NOMO-1 (cell line): ENCODE measurements around the gene GANC.

Source experiments
- DNase-seq, 2 experiments: peaks; one replicate each; lab custom pipeline; 2025; ENCODE audit not compliant: unreplicated experiment in 2 of 2; lab: John Stamatoyannopoulos, UW

The GANC gene

GRCh38 chr15:42338500-42338899 is 65.5 kb downstream of the GANC start:
- no peak for DNase-seq

GRCh38 chr15:42343596-42344232 is 70.7 kb downstream of the GANC start:
- DNase-seq = no peak

GRCh38 chr15:42344763-42345162 is 71.8 kb downstream of the GANC start:
- peak; percentile 30 to 56 for DNase-seq

- DNase-seq = no peak
Observed at GRCh38 chr15:42345504-42345903, 72.5 kb downstream of the GANC start.

- no peak for DNase-seq
Observed at GRCh38 chr15:42348083-42348482, 75.1 kb downstream of the GANC start.

GRCh38 chr15:42349186-42349585 is 76.2 kb downstream of the GANC start:
- no peak for DNase-seq

GRCh38 chr15:42352401-42352800 is 79.4 kb downstream of the GANC start:
- no peak for DNase-seq

- no peak for DNase-seq
Observed at GRCh38 chr15:42353061-42353460, 80.1 kb downstream of the GANC start.

GRCh38 chr15:42354824-42355223 is 81.8 kb downstream of the GANC start:
- DNase-seq = no peak

GRCh38 chr15:42355291-42355690 is 82.3 kb downstream of the GANC start:
- DNase-seq = no peak

GRCh38 chr15:42356851-42357250 is 83.8 kb downstream of the GANC start:
- DNase-seq = no peak

- DNase-seq = no peak
Observed at GRCh38 chr15:42358141-42358540, 85.1 kb downstream of the GANC start.

- peak in 1 of 2 experiments; percentile 33 for DNase-seq
Observed at GRCh38 chr15:42359249-42359648, 86.2 kb downstream of the GANC start, which contains the start of gene CAPN3. CAPN3 (plus strand) TSS chr15:42359501; CDS start chr15:42359806, 305 bp downstream.

- DNase-seq = no peak
Observed at GRCh38 chr15:42359985-42360384, 87.0 kb downstream of the GANC start.

- no peak for DNase-seq
Observed at GRCh38 chr15:42360535-42361112, 87.6 kb downstream of the GANC start.

GRCh38 chr15:42363487-42363886 is 90.5 kb downstream of the GANC start:
- DNase-seq = no peak

- no peak for DNase-seq
Observed at GRCh38 chr15:42363942-42364341, 90.9 kb downstream of the GANC start.

GRCh38 chr15:42364529-42364928 is 91.5 kb downstream of the GANC start:
- no peak for DNase-seq

GRCh38 chr15:42365921-42366550 is 93.0 kb downstream of the GANC start:
- peak in 1 of 2 experiments; percentile 32 for DNase-seq

- DNase-seq = peak; percentile 80 to 86
Observed at GRCh38 chr15:42367041-42367440, 94.0 kb downstream of the GANC start.

GRCh38 chr15:42368096-42368495 is 95.1 kb downstream of the GANC start:
- no peak for DNase-seq

- peak in 1 of 2 experiments; percentile 63 for DNase-seq
Observed at GRCh38 chr15:42371096-42371495, 98.1 kb downstream of the GANC start.
